SKM-1 (cell line): Measurements from ENCODE around the gene P2RX4.
A peak's percentile ranks its signal among the peaks of the same experiment; 100 is the strongest.
"Not testable (repeated sequence)": the region's sequence is repeated elsewhere in the genome, so short reads cannot be mapped to it uniquely, and the experiment has no call there.

ENCODE experiments used
- DNase-seq: peaks from one replicate; lab custom pipeline; 2025; ENCODE audit not compliant: unreplicated experiment; lab: John Stamatoyannopoulos, UW

The P2RX4 gene

DNA sequence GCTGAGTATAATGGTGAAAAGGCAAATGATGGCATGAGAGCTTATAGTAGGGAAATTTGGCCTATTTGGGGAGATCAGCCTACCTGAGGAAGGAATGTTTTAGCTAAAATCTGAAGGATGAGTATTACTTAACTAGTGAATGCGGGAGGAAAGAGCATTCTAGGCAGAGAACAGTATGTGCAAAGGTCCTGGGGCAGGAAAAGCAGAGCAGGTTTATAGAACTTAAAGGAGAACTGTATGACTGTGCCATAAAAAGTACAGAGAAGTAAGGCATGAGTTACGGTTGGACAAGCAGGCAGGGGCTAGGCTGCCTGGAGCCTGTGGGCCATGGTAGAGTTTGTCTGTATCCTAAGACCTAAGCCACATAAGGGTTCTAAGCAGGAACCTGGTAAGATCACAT, 21.7 kb upstream of the P2RX4 start:
- DNase-seq = no peak

GRCh38 chr12:121189131-121189530, 20.8 kb upstream of the P2RX4 start:
- DNase-seq = no peak

GRCh38 chr12:121189619-121190155, 20.2 kb upstream of the P2RX4 start:
- no peak for DNase-seq

DNA sequence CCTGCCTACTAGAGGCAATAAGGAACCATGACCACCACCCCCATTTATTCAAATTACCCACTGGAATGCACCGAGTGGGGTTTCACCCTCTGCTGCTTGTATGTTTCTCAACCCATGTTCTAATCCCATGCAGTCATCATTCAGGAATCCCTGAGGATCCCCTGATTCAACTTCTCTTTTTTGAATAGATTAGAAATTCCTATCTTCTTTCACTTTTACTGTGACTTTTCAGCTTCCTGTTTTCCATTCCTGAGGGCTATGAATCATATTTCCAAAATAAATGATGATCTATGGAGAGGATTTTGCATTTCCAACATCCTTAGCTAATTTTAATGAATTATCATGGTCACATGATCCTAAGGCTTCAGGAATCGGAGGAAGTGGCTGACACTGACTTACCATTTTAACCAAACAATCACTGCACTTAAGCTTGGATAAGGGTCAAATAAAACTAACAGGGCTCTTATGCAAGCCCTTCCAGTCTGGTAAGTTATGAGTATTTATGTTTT, 19.4 kb upstream of the P2RX4 start:
- no peak for DNase-seq

DNA sequence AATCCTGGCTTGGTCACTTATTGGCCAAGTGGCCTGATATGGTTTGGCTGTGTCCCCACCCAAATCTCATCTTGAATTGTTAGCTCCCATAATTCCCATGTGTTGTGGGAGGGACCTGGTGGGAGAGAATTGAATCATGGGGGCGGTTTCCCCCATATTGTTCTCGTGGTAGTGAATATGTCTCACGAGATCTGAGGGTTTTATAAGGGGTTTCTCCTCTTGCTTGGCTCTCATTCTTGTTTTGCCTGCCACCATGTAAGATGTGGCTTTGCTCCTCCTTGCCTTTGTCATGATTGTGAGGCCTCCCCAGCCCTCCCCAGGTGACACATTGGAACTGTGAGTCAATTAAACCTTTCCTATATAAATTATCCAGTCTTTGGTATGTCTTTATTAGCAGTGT, 18.8 kb upstream of the P2RX4 start:
- no peak for DNase-seq

- DNase-seq = peak; percentile 63
Observed at GRCh38 chr12:121196902-121197301, 13.0 kb upstream of the P2RX4 start.

GRCh38 chr12:121198949-121199348, 11.0 kb upstream of the P2RX4 start:
- no peak for DNase-seq

GRCh38 chr12:121201140-121201539, 8.8 kb upstream of the P2RX4 start:
- DNase-seq = not testable (repeated sequence)

DNA sequence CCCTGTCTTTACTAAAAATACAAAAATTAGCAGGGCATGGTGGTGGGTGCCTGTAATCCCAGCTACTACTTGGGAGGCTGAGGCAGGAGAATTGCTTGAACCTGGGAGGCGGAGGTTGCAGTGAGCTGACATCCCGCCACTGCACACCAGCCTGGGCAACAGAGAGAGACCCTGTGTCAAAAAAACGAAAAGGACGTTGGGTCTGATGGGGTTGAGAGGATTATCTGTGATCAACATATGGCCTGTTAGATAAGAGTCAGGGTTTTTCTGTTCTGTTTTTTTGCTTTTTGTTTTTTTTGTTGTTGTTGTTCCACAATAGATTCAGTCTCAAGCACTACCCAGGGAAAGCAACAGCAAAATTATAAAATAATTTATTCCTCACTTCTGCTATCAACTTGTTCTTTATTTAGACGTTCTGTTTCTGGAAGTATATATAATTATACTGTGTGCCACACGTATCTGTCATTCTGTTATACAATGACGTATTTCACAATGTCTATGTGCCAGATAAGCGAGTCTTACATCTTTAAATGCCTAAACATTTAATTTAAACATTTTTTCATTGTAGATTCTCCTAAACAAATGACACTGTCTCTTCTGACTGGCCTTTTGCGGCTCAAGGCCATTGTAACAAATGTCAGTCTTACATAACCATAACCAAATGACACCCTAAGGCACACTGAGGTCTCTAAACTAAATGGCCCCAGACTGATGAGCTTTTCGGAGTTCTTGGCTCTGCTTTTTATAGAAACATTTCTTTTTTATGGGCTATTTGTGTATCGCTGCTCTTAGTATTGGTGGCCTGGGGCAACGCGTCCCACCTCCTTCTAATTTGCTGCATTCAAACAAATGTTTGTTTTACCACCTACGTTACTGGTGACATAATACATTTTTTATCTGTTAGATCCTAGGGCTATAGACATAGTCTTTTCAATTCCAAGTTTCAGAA, 7.2 kb upstream of the P2RX4 start:
- DNase-seq = no peak

DNA sequence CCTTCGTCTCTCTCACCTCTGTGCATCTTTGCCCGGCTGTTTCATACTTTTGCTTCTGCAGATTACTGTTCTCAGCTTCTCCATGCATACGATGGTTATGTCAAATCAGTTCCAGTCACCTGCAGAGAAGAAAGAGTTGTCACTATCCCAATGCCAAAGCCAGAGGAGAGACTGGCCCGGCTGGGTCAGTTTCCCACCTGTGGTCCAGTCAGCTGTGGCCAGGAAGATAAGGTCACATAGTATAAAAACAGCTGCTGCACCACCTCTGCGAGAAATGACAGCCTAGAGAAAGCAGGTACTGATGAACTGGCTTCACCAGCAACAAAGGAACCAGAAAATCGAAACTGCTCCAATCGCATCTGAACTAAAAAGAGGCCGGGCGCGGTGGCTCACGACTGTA, 6.4 kb upstream of the P2RX4 start:
- DNase-seq = no peak

DNA sequence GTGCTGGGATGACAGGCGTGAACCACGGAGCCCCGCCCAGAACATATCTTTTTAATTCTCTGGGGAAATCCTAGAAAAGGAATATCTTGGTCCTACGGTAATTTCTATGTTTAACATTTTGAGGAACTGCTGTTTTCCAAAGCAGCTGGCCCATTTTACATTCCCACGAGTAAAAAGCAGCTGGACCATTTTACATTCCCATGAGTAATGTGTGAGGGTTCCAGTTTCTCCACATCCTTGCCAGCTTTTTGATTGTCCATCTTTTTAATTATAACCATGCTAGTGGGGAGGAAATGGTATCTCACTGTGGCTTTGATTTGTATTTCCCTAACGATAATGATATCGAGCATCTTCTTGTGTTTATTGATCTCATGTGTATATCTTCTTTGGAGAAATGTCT, 4.4 kb upstream of the P2RX4 start:
- DNase-seq = no peak

DNA sequence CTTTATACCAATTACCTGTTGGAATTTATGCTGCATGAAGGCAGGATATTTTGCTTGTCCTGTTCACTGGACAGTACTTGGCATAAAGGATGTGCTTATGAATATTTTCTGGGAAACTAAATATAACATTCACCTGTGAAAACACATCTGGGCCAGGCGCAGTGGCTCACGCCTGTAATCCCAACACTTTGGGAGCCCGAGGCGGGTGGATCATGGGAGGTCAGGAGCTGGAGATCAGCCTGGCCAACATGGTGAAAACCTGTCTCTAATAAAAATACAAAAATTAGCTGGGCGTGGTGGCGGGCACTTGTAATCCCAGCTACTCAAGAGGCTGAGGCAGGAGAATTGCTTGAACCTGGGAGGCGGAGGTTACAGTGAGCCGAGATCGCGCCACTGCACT, 1.4 kb upstream of the P2RX4 start:
- DNase-seq = not testable (repeated sequence)

GRCh38 chr12:121209221-121209620, 708 bp upstream of the P2RX4 start:
- DNase-seq = no peak

- DNase-seq = no peak
Observed at GRCh38 chr12:121212875-121213274, 2.9 kb downstream of the P2RX4 start.

DNA sequence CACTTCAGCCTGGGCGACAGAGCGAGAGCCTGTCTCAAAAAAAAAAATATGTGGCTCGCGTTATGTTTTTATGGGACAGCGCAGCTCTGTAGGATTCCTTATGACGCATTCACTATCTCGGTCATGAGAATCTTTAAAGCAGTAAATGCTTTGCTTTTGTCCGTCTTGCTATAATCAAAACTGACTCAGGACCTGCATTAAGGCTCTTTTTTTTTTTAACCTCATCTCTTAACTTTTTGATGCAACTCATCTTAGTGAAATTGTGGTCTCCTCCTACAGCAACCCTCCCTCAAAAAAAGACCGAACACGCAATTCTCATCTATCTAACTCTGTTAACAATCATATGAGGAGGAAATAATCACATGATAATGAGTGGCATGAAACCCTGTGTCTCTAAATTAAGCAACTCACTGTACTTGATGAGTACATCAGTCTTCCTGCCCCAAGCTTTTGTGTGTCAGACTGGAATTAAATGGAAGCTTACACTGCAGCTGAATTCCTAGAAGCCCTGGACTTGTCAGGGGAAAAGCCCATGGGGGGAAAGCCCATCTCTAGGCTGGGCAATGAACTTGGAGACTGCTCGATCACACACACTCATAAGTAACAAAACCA, 4.3 kb downstream of the P2RX4 start:
- DNase-seq = no peak

DNA sequence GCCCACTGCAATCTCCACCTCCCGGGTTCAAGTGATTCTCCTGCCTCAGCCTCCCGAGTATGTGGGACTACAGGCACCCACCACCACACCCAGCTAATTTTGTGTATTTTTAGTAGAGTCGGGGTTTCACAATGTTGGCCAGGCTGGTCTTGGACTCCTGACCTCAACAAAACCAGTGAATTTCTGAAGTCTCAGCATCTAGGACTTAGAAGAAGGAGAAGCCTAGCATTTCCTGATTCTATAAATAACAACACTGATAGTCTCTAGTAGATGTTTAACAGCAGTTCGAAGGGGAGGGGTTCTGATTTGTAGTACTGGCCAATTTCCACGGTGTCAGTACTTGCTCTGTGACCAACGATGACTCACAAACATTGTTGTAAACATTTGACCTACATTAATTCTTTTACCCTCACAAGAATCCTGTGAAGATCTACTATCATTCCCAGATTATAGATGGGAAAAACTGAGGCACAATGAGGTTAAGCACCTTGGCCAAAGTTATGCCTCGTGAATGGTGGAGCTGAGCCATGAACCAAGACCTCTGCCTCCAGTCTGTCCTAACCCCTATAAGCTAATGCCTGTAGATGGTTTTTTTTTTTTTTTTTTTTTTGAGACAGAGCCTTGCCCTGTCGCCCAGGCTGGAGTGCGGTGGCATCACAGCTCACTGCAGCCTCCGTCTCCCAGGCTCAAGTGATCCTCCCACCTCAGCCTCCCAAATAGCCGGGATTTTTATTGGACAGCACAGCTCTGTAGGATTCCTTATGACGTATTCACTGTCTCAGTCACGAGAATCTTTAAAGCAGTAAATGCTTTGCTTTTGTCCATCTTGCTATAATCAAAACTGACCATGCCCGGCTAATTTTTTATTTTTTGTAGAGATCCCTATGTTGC, 5.2 kb downstream of the P2RX4 start:
- DNase-seq = no peak

DNA sequence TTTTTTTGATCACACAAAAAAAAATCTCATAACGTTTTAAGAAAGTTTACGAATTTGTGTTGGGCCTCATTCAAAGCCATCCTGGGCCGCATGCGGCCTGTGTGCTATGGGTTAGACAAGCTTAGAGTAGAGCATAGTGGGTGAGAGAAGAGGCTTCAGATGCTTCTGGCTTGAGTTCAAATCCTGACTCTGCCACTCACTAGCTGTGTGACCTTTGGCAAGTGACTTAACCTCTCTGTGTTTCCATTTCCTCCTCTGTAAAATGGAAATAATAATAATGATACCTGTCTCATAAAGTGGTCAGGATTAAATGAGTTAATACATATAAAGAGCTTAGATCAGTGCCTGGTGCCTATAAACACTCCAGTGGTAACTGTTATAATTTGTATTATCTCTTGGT, 6.2 kb downstream of the P2RX4 start:
- no peak for DNase-seq

DNA sequence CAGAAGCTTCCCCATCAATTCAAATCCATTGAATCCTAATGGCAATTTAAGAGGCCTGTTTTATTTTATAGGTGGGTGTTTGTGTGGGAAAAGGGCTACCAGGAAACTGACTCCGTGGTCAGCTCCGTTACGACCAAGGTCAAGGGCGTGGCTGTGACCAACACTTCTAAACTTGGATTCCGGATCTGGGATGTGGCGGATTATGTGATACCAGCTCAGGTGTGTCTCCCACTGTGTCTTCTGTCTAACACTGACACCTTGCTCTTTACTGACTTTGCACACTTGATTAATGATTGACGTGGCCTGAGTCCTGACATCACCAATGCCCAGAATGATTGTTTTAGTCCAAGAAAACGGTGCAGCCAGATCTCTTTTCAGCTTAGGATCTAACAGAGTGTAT, 7.1 kb downstream of the P2RX4 start:
- DNase-seq = no peak

DNA sequence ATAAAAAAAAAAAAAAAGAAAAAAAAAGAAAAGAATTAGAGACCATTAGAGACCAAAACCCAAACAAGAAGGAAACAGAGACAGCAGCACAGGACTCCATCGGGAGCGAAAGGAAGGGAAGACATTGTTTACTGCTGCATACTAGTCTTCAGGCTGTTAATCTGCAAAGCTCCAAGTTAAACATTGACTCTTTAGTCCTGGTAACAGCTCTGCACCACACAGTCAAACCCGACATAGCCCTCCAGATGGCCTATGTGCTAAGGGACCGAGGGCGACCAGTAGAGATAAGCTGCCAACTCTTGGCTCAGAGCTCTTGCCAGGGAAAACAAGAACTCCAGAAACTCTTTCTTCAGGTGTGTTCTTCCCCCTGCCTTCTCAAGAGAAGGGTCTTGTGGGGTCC, 7.8 kb downstream of the P2RX4 start:
- DNase-seq = no peak

- DNase-seq = no peak
Observed at GRCh38 chr12:121218588-121219352, 8.8 kb downstream of the P2RX4 start.
